K562 (cell line): ENCODE results near the gene CRYGC. TPM values are rescaled to one million over a fixed set of nuclear protein-coding genes. Genes with fewer than 3 reads are reported as not detected.

ENCODE experiments used
- ATAC-seq: fragments of 200-7000 bp; cut with Tn5 transposase; 3 replicates; pipeline ENCODE4 v1.9.1; 2020; ENCODE audit warnings: moderate library complexity
- BruUV-seq: library from RNA; stranded (reverse); fragments of 400-500 nt; replicated peaks from 2 replicates; lab custom pipeline; 2021; lab: Mats Ljungman, UMichigan
- CTCF ChIA-PET: fragments of 300-600 bp; formaldehyde crosslinking; extraction: SDS; loops from one replicate; lab custom pipeline; 2021; ENCODE audit warnings: low intra/inter-chr PET ratio; lab: Yijun Ruan, JAX
- POLR2A ChIA-PET: fragments of 300-600, 350-650 bp; sonication (Branson Sonifier 250); formaldehyde crosslinking; extraction: SDS; loops from one replicate; lab custom pipeline; 2021; ENCODE audit warnings: antibody characterized with exemption, inconsistent platforms; lab: Yijun Ruan, JAX
- DNase-seq, 4 experiments: peaks; one replicate each; pipeline versions ENCODE4 v3.0.0 to v3.0.0-alpha.2; 2011 to 2018; ENCODE audit warnings: low spot score in 3 of 4, mixed read lengths in 3 of 4; ENCODE audit errors: extremely low read depth in 1 of 4
- FAIRE-seq: peaks from 2 replicates; lab custom pipeline; 2011; peaks lifted over from hg19 to GRCh38; lab: Jason Lieb, UNC
- H2AFZ ChIP-seq: 2 replicates; pipeline ENCODE4 v1.6.0; 2011; ENCODE audit warnings: low read depth, low read length, control low read depth, inconsistent platforms
- H3K27ac ChIP-seq: fragments of 200-600 bp; 3 replicates; pipeline ENCODE4 v1.8.0; 2011; ENCODE audit warnings: low read depth, mild to moderate bottlenecking, control low read depth, inconsistent platforms, low read length, moderate library complexity, mixed read lengths; ENCODE audit errors: extremely low read depth
- H3K27me3 ChIP-seq, 2 experiments: fragments of 300-600 bp in 1 of 2; 2 replicates in 1 of 2; 3 replicates in 1 of 2; pipeline versions ENCODE4 v1.6.0 to v1.8.0; 2011; ENCODE audit warnings: inconsistent platforms in 2 of 2, low read length in 2 of 2, mild to moderate bottlenecking in 1 of 2, mixed read lengths in 1 of 2, moderate library complexity in 1 of 2; ENCODE audit not compliant: control insufficient read depth in 2 of 2, insufficient read depth in 2 of 2
- H3K36me3 ChIP-seq: fragments of 300-600 bp; 3 replicates; pipeline ENCODE4 v1.8.0; 2011; ENCODE audit warnings: mild to moderate bottlenecking, low read length, inconsistent platforms; ENCODE audit not compliant: control insufficient read depth, insufficient read depth
- H3K4me1 ChIP-seq, 2 experiments: fragments of 200-600 bp in 1 of 2; replicated peaks in 1 of 2; 2 replicates in 1 of 2; 3 replicates in 1 of 2; pipeline versions ENCODE4 v1.5.1 to v1.8.0; 2011; ENCODE audit warnings: inconsistent platforms in 2 of 2, low read length in 2 of 2, mild to moderate bottlenecking in 1 of 2, mixed read lengths in 1 of 2, moderate library complexity in 1 of 2; ENCODE audit not compliant: control insufficient read depth in 2 of 2, insufficient read depth in 2 of 2
- H3K4me2 ChIP-seq: 2 replicates; pipeline ENCODE4 v1.6.1; 2011; ENCODE audit warnings: low read length, control low read depth, inconsistent platforms, mixed read lengths; ENCODE audit not compliant: insufficient read depth
- H3K4me3 ChIP-seq: fragments of 200-600 bp; sonication (generic), shearing (Covaris generic); 2 replicates; pipeline ENCODE4 v1.5.1; 2016; ENCODE audit warnings: control low read depth, inconsistent platforms
- H3K79me2 ChIP-seq: fragments of 200-600 bp; 3 replicates; pipeline ENCODE4 v1.8.0; 2011; ENCODE audit warnings: low read length, inconsistent platforms; ENCODE audit not compliant: control insufficient read depth, insufficient read depth
- H3K9ac ChIP-seq, 2 experiments: 2 replicates each; pipeline versions ENCODE4 v1.6.0 to v1.6.1; 2011; ENCODE audit warnings: low read depth in 2 of 2, low read length in 2 of 2, control low read depth in 1 of 2, inconsistent platforms in 1 of 2, mild to moderate bottlenecking in 1 of 2, mixed read lengths in 1 of 2; ENCODE audit not compliant: insufficient read depth in 1 of 2
- H3K9me1 ChIP-seq: one replicate; pipeline ENCODE4 v1.6.0; 2011; ENCODE audit warnings: inconsistent platforms, mild to moderate bottlenecking, low read length, moderate library complexity; ENCODE audit not compliant: control insufficient read depth, insufficient read depth
- H3K9me3 ChIP-seq: replicated peaks from 2 replicates; pipeline ENCODE4 v1.5.1; 2011; ENCODE audit warnings: low read depth, low read length, inconsistent platforms; ENCODE audit not compliant: control insufficient read depth, insufficient read depth
- H4K20me1 ChIP-seq: replicated peaks from 2 replicates; pipeline ENCODE4 v1.6.1; 2011; ENCODE audit warnings: low read length, inconsistent platforms, mixed read lengths; ENCODE audit not compliant: control insufficient read depth, insufficient read depth
- CREBBP ChIP-seq: IDR thresholded peaks from one replicate; pipeline ENCODE4 v1.6.1; 2012; ENCODE audit warnings: low read depth, mild to moderate bottlenecking, control low read depth, inconsistent platforms, low read length
- HMGN3 ChIP-seq: IDR thresholded peaks from 2 replicates; pipeline ENCODE4 v1.6.1; 2011; ENCODE audit warnings: borderline replicate concordance, low read depth, mild to moderate bottlenecking, mixed read lengths, low read length; ENCODE audit not compliant: insufficient read length; ENCODE audit errors: extremely low read depth
- KAT2B ChIP-seq: IDR thresholded peaks from one replicate; pipeline ENCODE4 v1.6.1; 2012; ENCODE audit warnings: low read depth, mild to moderate bottlenecking, control low read depth, inconsistent platforms, low read length, moderate library complexity
- NFATC3 ChIP-seq: fragments of 450-650 bp; IDR thresholded peaks from 2 replicates; pipeline ENCODE4 v1.6.1; 2017; ENCODE audit warnings: mild to moderate bottlenecking
- THRA ChIP-seq: fragments of 450-650 bp; IDR thresholded peaks from 2 replicates; pipeline ENCODE4 v1.6.1; 2017; ENCODE audit warnings: mild to moderate bottlenecking, moderate library complexity
- TOE1 ChIP-seq, 2 experiments: fragments of 450-650 bp in 1 of 2; sonication (generic) in 1 of 2; formaldehyde crosslinking in 1 of 2; IDR thresholded peaks; 2 replicates each; pipeline versions ENCODE4 v1.7.1 to v1.8.0; 2016 to 2022; ENCODE audit warnings: borderline replicate concordance in 2 of 2, mild to moderate bottlenecking in 2 of 2, antibody characterized with exemption in 1 of 2, inconsistent platforms in 1 of 2, low read depth in 1 of 2, missing genetic modification reagents in 1 of 2, moderate library complexity in 1 of 2
- ZBED1 ChIP-seq: IDR thresholded peaks from 2 replicates; pipeline ENCODE4 v1.6.1; 2014
- ZNF408 ChIP-seq: fragments of 250-450 bp; sonication (Bioruptor Pico); IDR thresholded peaks from 2 replicates; pipeline ENCODE4 v1.4.0; 2020; ENCODE audit warnings: low read depth, mild to moderate bottlenecking, moderate library complexity
- WGBS: fragments of 100-300 bp; shearing (Covaris generic); methylation state at CpG from one replicate; pipeline ENCODE4 v1.1.6; 2016; ENCODE audit warnings: low coverage, mixed read lengths; ENCODE audit not compliant: insufficient coverage; ENCODE audit errors: missing lambda C conversion rate; 5-methylcytosine and 5-hydroxymethylcytosine counted together
- in situ Hi-C: fragments of 300-500 bp; cut with MboI; formaldehyde crosslinking; loops from 4 replicates; pipeline ENCODE4 v1.15.0; 2018; ENCODE audit warnings: inconsistent platforms, mixed read lengths
- intact Hi-C: fragments of 100-400 bp; cut with micrococcal nuclease; formaldehyde crosslinking; loops from 2 replicates; pipeline ENCODE4 v1.14.2; 2022
- polyA plus RNA-seq, 8 experiments: library from polyadenylated mRNA; depleted of rRNA in 4 of 8; stranded (reverse) in 5 of 8; unstranded in 3 of 8; fragments of >200 nt; fragmentation: Nextera tagmentation in 2 of 8; fragmentation: Illumina TruSeq in 1 of 8; extraction: Ambion mirVana in 2 of 8; extraction: Trizol in 1 of 8; gene quantifications; 2 replicates each; pipeline versions ENCODE4 v1.2.1 to v1.2.3, GENCODE V29; 2011 to 2014; ENCODE audit warnings: inconsistent platforms in 1 of 8, missing spikeins in 1 of 8
- total RNA-seq, 7 experiments: library from RNA; depleted of rRNA in 6 of 7; stranded (reverse); fragments of >200 nt in 6 of 7; fragmentation: Illumina TruSeq in 2 of 7; extraction: Trizol in 2 of 7; gene quantifications; 2 replicates each; pipeline versions ENCODE4 v1.2.1 to v1.2.3, GENCODE V29; 2011 to 2021; ENCODE audit warnings: low replicate concordance in 1 of 7
- TF ChIP-seq, protein P1 (sequence below), 3 experiments: fragments of 200-800 bp in 1 of 3; fragments of 250-450 bp in 1 of 3; fragments of 450-650 bp in 1 of 3; sonication (Bioruptor Pico) in 1 of 3; sonication (Bioruptor generic) in 1 of 3; formaldehyde crosslinking in 1 of 3; IDR thresholded peaks; 2 replicates each; pipeline versions ENCODE4 v1.6.1 to v1.8.0; 2016 to 2022; ENCODE audit warnings: mild to moderate bottlenecking in 2 of 3, missing genetic modification characterization in 2 of 3, missing compliant biosample characterization in 1 of 3, moderate library complexity in 1 of 3

CRYGC gene
- total and polyA plus RNA-seq, 9 of the 15 experiments (the other 6 are each of a cell fraction or from before 2014, with no cell fraction given) = not detected

GRCh38 chr2:208150956-208151355 is 21.3 kb upstream of the CRYGC start:
- no TSS peak for BruUV-seq
- no peak overlapping the region for H3K27ac ChIP-seq
- ChIA-PET POLR2A (no interaction called here), CTCF (no interaction called here)
- no peak overlapping the region for H3K4me3 ChIP-seq
- H2AFZ ChIP-seq = no peak overlapping the region
- ATAC-seq (no peak), FAIRE-seq (no peak), DNase-seq (no peak)
- intact Hi-C loops (no loop called here), in situ Hi-C loops (no loop called here)
- no peak overlapping the region for H3K9ac ChIP-seq
- WGBS = 38% methylated on average over 1 of the region's 1 CpG
- no peaks in the 10 kb centered on the region for H3K27me3 ChIP-seq
- no peaks in the 10 kb centered on the region for H3K79me2 ChIP-seq
- TF ChIP-seq NFATC3 (no peak), ZNF408 (CRISPR knock-in tag) (no peak), HMGN3 (no peak), KAT2B (no peak), ZBED1 (no peak), TOE1 (IDR thresholded peaks at IDR 0.05; ENCODE audit: borderline replicate concordance) (no peak), TOE1 (CRISPR knock-in tag; IDR thresholded peaks at IDR 0.05; ENCODE audit: borderline replicate concordance, low read depth) (no peak), CREBBP (no peak), THRA (no peak)
- TF ChIP-seq, protein P1, sequence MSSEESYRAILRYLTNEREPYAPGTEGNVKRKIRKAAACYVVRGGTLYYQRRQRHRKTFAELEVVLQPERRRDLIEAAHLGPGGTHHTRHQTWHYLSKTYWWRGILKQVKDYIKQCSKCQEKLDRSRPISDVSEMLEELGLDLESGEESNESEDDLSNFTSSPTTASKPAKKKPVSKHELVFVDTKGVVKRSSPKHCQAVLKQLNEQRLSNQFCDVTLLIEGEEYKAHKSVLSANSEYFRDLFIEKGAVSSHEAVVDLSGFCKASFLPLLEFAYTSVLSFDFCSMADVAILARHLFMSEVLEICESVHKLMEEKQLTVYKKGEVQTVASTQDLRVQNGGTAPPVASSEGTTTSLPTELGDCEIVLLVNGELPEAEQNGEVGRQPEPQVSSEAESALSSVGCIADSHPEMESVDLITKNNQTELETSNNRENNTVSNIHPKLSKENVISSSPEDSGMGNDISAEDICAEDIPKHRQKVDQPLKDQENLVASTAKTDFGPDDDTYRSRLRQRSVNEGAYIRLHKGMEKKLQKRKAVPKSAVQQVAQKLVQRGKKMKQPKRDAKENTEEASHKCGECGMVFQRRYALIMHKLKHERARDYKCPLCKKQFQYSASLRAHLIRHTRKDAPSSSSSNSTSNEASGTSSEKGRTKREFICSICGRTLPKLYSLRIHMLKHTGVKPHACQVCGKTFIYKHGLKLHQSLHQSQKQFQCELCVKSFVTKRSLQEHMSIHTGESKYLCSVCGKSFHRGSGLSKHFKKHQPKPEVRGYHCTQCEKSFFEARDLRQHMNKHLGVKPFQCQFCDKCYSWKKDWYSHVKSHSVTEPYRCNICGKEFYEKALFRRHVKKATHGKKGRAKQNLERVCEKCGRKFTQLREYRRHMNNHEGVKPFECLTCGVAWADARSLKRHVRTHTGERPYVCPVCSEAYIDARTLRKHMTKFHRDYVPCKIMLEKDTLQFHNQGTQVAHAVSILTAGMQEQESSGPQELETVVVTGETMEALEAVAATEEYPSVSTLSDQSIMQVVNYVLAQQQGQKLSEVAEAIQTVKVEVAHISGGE (CRISPR knock-in tag; IDR thresholded peaks at IDR 0.05) = no peak
- H3K9me1 ChIP-seq = no peaks in the 10 kb centered on the region
- no peaks in the 10 kb centered on the region for H3K36me3 ChIP-seq
- H3K9me3 ChIP-seq = no peaks in the 10 kb centered on the region
- H4K20me1 ChIP-seq = no peaks in the 10 kb centered on the region
- no peak overlapping the region for H3K4me2 ChIP-seq
- no peaks in the 10 kb centered on the region for H3K4me1 ChIP-seq
